CD4-positive, alpha-beta T cell treated with Interleukin-12 subunit alpha and Interleukin-12 subunit beta, for 1 hour (primary cell): ENCODE measurements around the gene FBXO22.
"Not testable (repeated sequence)": the region's sequence is repeated elsewhere in the genome, so short reads cannot be mapped to it uniquely, and the experiment has no call there.

ENCODE experiments used
- DNase-seq: peaks from one replicate; pipeline ENCODE4 v3.0.0-alpha.2; 2020

Gene FBXO22

GRCh38 chr15:75921732-75922703 is 18.3 kb downstream of the FBXO22 start:
- peak; percentile 39 for DNase-seq

DNA sequence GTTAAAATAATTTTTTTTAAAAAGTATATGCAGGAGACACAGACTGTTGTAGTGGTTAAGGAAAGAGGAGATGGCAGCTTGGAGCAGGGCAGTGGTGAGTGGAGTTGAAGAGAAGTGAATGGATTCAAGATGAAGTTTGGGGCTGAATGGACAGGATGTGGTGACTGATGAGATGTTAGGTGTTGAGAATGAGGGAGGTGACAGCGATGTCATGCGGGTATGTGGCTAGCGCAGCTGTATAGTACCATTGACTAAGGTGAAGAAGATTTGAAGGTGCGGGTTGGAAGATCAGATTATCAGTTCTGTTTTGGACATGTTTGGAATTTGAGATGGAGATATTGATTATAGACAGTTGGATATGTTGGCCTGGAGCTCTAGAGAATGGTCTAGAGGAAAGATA is 20.1 kb downstream of the FBXO22 start:
- DNase-seq: no peak

DNA sequence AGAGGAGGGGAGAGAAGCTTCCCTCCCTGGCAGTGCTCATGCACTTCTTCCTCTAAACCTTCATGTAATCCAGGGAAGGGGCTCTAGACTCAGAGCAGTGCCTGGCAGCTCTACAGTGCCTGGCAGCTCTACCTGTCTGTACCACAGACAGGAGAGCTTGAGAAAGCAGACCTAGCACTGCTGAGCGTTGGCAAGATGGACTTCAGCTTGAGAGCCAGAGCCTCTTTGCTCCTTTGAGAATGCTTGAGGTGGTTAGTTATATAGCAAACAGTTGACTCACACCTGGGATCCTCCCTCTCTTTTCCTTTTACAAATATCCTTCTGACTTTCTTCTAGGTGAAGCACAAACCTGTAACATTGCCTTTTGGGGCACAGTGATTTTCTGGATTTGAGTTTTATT is 20.9 kb downstream of the FBXO22 start:
- DNase-seq: no peak

GRCh38 chr15:75925440-75925839 is 21.8 kb downstream of the FBXO22 start:
- no peak for DNase-seq

DNA sequence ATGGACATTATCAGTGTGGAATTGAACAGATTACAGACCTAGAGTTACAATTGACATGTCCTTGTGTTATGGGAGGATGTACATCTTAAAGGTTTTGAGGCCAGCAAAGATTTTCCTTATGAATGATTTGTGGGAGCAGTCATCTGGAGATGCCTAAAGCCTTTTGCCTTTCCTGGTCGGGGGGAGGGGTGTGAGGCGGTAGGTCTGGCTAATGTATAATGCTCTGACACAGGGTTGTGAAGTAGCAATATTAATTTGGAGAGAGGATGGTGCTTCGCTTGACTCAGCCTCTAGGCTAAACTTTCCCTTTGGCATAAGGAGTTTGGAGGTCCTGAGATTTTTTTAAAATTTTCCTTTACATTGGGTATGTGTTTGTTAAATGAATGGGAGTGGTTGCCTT is 23.3 kb downstream of the FBXO22 start:
- DNase-seq: no peak

DNA sequence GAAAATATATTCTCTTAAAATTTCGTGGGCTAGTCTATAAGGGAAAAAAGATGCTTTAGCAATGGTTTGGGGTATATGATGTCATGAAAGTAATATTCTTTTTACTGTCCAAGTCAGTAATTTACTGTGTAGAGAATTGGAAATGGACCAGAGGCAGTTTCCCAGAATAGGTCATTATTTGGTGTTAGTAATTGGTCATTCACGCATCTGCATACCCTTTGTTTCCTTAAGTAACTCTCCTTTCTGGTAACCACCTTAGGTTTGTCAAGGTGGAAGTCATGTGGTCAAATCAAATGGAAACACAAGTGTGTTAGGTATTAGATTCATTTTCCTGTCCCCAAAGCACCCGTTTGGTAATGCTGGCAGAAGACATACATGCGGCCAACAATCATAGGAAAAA is 23.9 kb downstream of the FBXO22 start:
- no peak for DNase-seq

DNA sequence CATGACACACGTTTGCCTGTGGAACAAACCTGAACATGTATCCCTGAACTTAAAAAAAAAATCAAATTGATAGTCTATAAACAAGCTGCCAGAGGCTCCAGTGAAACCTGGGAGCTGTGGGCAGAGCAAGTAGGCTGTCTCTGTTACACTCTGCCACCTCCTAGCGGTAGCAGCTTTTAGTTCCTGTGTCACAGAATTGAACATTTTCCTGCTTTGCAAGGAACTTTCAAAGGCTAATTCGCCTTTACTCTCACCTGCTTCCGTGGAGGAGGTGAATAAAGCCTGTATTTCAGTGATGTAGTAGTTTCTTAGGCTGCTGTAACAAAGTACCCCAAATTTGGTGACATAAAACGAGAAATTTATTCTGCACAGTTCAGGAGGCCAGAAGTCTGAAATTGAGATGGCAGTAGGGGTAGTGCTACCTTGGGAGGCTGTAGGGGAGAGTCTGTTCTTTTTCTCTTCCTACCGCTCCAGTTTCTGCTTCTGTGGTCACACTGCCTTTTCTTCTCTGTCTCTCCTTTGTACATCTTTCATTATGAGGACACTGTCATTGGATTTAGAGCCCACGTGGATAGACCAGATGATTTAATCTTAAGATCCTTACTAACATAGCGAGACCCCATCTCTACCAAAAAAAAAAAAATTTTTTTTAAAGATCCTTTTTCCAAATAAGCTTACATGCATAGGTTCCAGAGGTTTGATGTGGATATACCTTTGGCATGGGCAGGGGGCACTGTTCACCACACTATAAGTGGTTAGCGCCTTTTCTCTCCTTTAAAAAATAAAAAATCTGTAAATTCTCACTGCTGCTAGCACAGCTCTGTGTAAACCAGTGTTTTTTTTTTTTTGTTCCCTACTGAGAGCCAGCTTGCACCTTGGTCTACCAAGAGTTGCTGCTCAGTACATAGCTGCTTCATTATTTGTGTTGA is 25.3 kb downstream of the FBXO22 start:
- no peak for DNase-seq

DNA sequence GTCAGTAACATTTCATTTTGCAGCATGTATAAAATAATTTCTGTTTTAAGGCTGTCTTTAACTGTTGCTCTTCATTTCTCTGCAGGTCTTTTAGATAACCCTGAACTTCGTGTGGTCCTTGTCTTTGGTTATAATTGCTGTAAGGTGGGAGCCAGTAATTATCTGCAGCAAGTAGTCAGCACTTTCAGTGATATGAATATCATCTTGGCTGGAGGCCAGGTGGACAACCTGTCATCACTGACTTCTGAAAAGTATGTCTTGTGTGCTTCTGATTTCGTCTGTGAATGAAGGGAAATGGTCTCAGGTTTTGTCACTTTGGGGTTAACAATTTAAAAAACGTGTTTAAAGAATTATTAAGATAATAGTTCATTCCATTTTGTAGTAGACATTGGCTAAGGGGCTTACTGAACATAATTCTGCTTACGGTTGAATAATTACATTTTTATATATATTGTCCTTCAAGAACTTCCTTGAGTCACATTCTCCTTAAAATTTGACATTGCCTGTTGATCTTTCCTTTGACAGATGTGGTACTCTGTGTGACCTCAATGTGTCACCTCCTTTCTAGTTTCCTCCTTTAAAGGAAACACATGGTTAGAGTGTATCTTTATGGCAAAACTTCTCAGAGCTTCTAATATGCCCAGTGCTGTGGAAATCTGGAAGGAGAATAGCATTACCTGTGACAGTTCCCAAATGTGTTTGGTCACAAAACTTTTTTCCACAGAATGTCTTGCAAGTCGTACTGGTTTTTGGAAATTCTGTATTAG is 26.3 kb downstream of the FBXO22 start:
- DNase-seq: no peak

- DNase-seq: no peak
These were observed 27.2 kb downstream of the FBXO22 start for GRCh38 chr15:75930866-75931265.

DNA sequence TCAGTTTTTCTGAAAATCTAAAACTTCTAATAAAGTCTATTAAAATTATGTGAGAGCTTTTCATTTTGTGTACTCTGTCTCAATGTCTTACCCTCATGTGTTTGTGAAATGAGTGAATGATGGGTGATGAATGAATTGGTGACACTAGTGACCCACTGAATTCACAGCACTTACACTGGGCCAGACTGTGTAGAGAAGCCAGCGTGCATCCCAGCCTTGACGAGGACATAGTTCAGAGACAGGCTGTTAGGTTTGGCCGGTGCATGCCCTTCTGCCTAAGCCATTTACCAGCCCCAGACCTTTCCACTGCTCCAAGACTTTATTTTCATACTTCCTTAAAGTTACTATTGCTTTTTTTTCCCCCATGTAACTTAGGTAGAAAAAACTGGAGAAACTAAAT is 38.8 kb downstream of the FBXO22 start:
- no peak for DNase-seq

GRCh38 chr15:75943246-75943645 is 39.6 kb downstream of the FBXO22 start:
- DNase-seq: no peak

- DNase-seq: no peak
These were observed 40.1 kb downstream of the FBXO22 start for GRCh38 chr15:75943713-75944215.

DNA sequence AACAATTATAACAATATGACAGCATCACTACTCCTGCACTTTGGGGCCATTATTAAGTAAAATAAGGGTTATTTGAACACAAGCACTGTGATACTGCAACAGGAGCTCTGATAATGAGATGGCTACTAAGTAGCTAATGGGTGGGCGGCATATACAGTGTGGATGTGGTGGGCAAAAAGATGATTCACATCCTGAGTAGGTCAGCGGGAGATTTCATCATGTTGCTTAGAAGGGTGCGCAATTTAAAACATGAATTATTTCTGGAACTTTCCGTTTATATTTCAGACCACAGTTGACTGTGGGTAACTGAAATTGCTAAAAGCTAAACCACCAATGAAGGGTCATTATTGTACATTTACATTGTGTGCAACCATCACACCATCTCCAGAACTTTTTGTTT is 42.3 kb downstream of the FBXO22 start:
- DNase-seq: no peak

DNA sequence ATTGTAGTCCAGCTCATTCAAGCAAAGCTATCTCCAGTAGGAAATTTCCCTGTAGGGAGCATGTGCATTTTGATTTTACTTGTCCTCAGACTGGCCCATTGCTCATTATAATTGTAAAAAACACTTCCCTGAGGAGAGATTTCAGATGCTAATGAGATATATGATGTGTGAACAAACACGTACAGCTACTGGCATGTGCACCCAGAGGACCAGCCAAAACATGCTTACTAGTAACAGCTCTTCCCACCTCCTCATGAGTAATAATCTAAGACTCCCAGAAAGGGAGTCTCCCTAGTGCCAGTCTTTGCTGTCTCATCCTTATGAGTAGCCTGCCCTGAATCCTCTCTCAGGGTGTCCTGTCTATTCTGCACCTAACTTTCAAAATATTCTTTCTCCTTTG is 43.4 kb downstream of the FBXO22 start:
- DNase-seq: no peak

DNA sequence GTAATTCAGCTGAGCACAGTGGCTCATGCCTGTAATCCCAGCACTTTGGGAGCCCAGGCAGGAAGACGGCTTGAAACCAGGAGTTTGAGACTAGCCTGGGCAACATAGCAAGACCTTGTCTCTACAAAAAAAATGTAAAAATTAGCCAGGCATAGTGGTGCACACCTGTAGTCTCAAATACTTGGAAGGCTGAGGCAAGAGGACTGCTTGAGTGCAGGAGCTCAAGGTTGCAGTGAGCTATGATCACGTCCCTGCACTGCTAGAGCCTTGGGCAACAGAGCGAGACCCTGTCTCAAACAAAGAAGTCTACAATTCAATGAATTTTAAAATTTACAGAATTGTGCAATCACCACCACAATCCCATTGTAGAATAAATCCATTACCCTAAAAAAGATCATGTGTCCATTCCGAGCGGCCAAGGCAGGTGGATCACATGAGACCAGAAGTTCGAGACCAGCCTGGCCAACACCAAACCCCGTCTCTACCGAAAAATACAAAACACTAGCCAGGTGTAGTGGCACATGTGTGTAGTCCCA is 45.2 kb downstream of the FBXO22 start:
- DNase-seq: no peak

GRCh38 chr15:75952525-75952924 is 48.8 kb downstream of the FBXO22 start:
- no peak for DNase-seq

DNA sequence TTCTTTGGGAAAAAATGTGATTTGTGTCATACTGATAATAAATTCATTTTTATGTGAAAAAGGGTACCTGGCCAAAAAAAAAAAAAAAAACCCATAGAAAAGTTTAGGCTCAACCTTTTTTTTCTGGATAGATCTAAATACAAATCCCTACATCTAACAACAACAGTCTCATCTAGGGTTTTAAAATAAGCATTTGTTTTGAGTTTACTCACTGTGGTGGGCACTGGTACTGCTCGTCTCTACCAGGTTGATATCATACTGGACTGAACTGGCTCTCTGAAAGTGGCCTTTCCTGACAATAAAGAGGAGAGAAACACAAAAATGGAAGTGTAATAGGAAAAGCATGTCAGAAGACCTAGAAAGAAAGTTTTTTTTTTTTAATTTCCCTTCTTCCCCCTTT is 52.0 kb downstream of the FBXO22 start:
- DNase-seq: no peak

DNA sequence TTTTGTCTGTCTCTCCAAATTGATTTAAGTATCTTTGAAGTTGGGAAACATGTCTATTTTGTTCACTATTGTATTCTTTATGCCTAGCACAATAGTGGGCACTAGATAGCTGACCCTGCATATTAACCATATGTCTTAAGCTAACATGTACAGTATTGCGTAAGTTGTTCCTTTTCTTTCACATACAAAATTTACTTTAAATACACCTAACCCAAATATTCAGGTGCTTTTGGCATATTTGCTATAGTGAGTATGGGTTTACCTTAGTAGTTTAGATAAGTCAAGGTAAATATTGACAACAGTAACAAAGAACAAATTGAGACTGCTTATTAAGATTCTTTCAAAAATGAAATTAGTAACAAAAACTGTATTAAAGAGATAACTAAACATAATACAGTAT is 57.7 kb downstream of the FBXO22 start:
- DNase-seq: no peak

DNA sequence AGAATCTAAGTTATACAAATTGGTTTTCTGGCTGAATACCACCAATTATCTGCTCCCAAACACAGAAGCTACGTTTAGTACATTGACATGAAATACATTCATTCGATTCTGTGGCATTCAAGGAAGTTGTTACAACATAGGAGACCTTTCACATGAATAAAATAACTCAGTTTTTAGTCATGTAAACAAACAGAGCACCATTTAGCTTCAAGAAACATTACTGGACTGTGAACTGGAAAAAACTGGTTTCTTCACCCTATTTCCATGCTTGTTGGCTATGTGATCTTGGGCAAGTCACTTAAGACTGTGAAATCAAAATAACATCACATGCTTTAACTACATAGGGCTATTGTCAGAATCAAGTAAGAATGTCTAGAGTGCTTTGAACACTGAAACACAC is 62.4 kb downstream of the FBXO22 start:
- DNase-seq: no peak

DNA sequence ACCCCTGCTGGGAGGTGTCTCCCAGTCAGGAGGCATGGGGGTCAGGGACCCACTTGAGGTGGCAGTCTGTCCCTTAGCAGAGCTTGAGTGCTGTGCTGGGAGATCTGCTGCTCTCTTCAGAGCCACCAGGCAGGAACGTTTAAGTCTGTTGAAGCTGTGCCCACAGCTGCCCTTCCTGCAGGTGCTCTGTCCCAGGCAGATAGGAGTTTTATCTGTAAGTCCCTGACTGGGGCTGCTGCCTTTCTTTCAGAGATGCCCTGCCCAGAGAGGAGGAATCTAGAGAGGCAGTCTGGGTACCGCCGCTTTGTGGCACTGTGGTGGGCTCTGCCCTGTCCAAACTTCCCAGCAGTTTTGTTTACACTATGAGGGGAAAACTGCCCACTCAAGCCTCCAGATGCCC is 73.1 kb downstream of the FBXO22 start:
- DNase-seq: not testable (repeated sequence)

GRCh38 chr15:75981149-75981815 is 77.6 kb downstream of the FBXO22 start:
- no peak for DNase-seq

GRCh38 chr15:75982468-75982867 is 78.8 kb downstream of the FBXO22 start:
- DNase-seq: no peak
